Gastroesophageal sphincter (tissue), 3 donors: ENCODE measurements around the gene AKR7A2.

Experiments used
- POLR2AphosphoS5 ChIP-seq: sonication (generic); formaldehyde crosslinking; IDR thresholded peaks from one replicate; pipeline ENCODE4 v1.6.1; 2017; ENCODE audit warnings: antibody characterized with exemption
- TF ChIP-seq, protein P1 (sequence below), 4 experiments: fragments of 200-600 bp in 2 of 4; fragments of 450-650 bp in 2 of 4; sonication (generic) in 1 of 4; IDR thresholded peaks; one replicate each; pipeline ENCODE4 v1.5.1; 2017 to 2019; ENCODE audit warnings: antibody characterized with exemption in 4 of 4, mild to moderate bottlenecking in 2 of 4, moderate library complexity in 2 of 4

DNA sequence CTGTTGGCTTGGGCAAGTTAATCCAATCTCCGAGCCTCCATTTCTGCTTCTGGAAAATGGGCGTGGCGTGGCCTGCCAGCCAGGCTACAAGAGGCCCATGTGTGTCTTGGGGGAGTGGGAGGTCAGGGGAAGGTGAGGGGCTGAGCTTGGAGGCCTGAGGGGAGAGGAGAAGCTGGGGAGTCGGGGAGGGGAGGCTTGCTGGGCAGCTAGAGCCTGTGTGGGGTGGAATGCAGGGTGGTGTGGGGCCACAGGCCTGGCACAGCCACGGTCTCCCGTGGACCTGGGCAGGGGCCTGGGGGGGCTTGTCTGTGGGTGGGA, 14.8 kb upstream of the AKR7A2 start:
- no peak for TF ChIP-seq POLR2AphosphoS5
- TF ChIP-seq, protein P1, sequence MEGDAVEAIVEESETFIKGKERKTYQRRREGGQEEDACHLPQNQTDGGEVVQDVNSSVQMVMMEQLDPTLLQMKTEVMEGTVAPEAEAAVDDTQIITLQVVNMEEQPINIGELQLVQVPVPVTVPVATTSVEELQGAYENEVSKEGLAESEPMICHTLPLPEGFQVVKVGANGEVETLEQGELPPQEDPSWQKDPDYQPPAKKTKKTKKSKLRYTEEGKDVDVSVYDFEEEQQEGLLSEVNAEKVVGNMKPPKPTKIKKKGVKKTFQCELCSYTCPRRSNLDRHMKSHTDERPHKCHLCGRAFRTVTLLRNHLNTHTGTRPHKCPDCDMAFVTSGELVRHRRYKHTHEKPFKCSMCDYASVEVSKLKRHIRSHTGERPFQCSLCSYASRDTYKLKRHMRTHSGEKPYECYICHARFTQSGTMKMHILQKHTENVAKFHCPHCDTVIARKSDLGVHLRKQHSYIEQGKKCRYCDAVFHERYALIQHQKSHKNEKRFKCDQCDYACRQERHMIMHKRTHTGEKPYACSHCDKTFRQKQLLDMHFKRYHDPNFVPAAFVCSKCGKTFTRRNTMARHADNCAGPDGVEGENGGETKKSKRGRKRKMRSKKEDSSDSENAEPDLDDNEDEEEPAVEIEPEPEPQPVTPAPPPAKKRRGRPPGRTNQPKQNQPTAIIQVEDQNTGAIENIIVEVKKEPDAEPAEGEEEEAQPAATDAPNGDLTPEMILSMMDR (IDR thresholded peaks at IDR 0.05), result no peak
